Activated CD4-positive, alpha-beta T cell treated with anti-CD3 and anti-CD28 coated beads, Interleukin-2, amount 50 U/mL, for 24 hours (primary cell): Measurements from ENCODE around the gene GRID2IP.

Experiments used
- DNase-seq, 2 donors: peaks; one replicate each; pipeline ENCODE4 v3.0.0-alpha.2; 2020; ENCODE audit warnings: low read depth in 1 of 2, low spot score in 1 of 2

GRID2IP gene

GRCh38 chr7:6563936-6564770 is 12.9 kb upstream of the GRID2IP start:
- DNase-seq, result no peak

- DNase-seq, result no peak
Measured at GRCh38 chr7:6562106-6562505, 10.8 kb upstream of the GRID2IP start.

- DNase-seq, result no peak
Measured at GRCh38 chr7:6559896-6560295, 8.6 kb upstream of the GRID2IP start.

- DNase-seq, result no peak
Measured at GRCh38 chr7:6558837-6559236, 7.6 kb upstream of the GRID2IP start.

- no peak for DNase-seq
Measured at GRCh38 chr7:6556196-6556595, 4.9 kb upstream of the GRID2IP start.

GRCh38 chr7:6554848-6555247 is 3.6 kb upstream of the GRID2IP start:
- no peak for DNase-seq

GRCh38 chr7:6553448-6554044 is 2.3 kb upstream of the GRID2IP start:
- no peak for DNase-seq

- no peak for DNase-seq
Measured at GRCh38 chr7:6547400-6547799, 3.9 kb downstream of the GRID2IP start.

- no peak for DNase-seq
Measured at GRCh38 chr7:6546498-6547251, 4.6 kb downstream of the GRID2IP start.

GRCh38 chr7:6545398-6546126 is 5.7 kb downstream of the GRID2IP start:
- DNase-seq, result no peak

- no peak for DNase-seq
Measured at GRCh38 chr7:6542368-6542767, 8.9 kb downstream of the GRID2IP start.

GRCh38 chr7:6536262-6537260 is 14.7 kb downstream of the GRID2IP start:
- no peak for DNase-seq

GRCh38 chr7:6533893-6534495 is 17.3 kb downstream of the GRID2IP start:
- peak in 1 of 2 donors; percentile 17 for DNase-seq

GRCh38 chr7:6532516-6532915 is 18.7 kb downstream of the GRID2IP start:
- DNase-seq, result no peak

GRCh38 chr7:6531492-6532279 is 19.6 kb downstream of the GRID2IP start:
- DNase-seq, result no peak

GRCh38 chr7:6530626-6531491 is 20.4 kb downstream of the GRID2IP start:
- peak in 1 of 2 donors; percentile 21 for DNase-seq

- no peak for DNase-seq
Measured at GRCh38 chr7:6529643-6530042, 21.6 kb downstream of the GRID2IP start.
